ENCODE results near the gene ZNF362.

ZNF362 gene

DNA sequence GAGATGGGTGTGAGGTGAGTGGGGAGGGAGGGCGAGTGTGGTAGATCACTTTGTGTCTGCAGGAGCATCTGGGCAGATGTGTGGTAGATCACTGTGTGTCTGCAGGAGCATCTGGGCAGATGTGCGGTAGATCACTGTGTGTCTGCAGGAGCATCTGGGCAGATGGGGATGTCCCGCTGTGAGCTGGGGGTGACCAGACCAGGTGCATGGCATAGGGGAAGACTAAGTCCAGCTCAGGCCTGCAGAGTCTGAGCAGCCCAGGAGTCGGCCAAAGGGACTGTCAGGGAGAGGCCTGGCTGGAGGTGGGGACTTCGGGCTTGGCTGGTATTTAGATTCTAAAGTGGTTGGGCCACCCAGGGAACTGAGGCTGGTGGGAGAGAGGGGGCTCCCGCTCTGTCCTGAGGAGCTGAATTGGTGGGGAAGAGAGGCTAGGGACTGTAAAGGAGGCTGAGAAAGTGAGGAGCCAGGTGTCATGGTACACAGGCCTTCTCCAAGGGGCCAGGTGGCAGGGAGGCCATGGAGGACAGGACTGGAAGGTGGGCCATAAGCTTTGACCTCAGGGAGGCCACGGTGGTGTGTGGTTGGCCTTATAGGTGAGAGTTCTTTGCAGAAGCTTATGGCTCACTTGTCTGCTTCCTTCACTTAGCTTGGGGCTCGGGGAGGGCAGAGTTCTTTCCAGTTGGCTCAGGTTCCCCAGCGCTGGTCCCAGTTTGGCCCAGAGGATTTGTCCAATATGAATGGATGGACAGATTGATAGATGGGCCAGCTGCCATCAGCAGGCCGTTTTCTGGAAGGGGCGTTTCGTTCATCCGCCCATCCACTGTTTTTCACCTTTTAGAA lies 15.6 kb downstream of the ZNF362 start:
- TF ChIP-seq, protein P1, sequence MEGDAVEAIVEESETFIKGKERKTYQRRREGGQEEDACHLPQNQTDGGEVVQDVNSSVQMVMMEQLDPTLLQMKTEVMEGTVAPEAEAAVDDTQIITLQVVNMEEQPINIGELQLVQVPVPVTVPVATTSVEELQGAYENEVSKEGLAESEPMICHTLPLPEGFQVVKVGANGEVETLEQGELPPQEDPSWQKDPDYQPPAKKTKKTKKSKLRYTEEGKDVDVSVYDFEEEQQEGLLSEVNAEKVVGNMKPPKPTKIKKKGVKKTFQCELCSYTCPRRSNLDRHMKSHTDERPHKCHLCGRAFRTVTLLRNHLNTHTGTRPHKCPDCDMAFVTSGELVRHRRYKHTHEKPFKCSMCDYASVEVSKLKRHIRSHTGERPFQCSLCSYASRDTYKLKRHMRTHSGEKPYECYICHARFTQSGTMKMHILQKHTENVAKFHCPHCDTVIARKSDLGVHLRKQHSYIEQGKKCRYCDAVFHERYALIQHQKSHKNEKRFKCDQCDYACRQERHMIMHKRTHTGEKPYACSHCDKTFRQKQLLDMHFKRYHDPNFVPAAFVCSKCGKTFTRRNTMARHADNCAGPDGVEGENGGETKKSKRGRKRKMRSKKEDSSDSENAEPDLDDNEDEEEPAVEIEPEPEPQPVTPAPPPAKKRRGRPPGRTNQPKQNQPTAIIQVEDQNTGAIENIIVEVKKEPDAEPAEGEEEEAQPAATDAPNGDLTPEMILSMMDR (IDR thresholded peaks at IDR 0.05; ENCODE audit: insufficient read depth, low read depth, low read length, missing control alignments), result no peak
- no peak overlapping the region for H3K4me3 ChIP-seq (ENCODE audit: low read depth, low read length)
- DNase-seq (ENCODE audit: low read depth), result no peak

GRCh38 chr1:33272509-33272908 lies 16.2 kb downstream of the ZNF362 start:
- TF ChIP-seq, protein P1 (IDR thresholded peaks at IDR 0.05; ENCODE audit: insufficient read depth, low read depth, low read length, missing control alignments), result no peak
- H3K4me3 ChIP-seq (ENCODE audit: low read depth, low read length), result no peak overlapping the region
- no peak for DNase-seq (ENCODE audit: low read depth)

GRCh38 chr1:33272930-33273329 lies 16.6 kb downstream of the ZNF362 start:
- TF ChIP-seq, protein P1 (IDR thresholded peaks at IDR 0.05; ENCODE audit: insufficient read depth, low read depth, low read length, missing control alignments), result no peak
- DNase-seq (ENCODE audit: low read depth), result no peak
- H3K4me3 ChIP-seq (ENCODE audit: low read depth, low read length), result no peak overlapping the region

DNA sequence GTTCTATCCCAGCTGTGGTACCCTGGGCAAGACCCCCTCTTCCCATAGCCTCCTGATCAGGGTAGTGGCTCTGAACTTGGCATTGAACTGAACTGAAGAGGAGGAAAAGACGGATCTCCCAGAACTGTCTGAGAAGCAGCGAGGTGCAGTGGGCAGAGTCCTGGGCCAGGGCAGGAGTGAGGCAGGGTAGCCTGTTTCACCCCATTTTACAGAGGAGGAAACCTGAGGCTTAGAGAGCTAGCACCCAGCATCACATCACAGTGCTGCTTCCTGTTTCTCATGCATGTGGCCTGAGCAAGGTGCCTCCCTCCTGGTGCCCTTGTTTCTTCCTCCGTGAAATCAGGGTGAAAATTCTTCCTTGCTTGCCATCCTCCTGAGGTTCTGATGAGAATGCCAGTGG lies 17.1 kb downstream of the ZNF362 start:
- TF ChIP-seq, protein P1 (IDR thresholded peaks at IDR 0.05; ENCODE audit: insufficient read depth, low read depth, low read length, missing control alignments), result no peak
- no peak for DNase-seq (ENCODE audit: low read depth)
- H3K4me3 ChIP-seq (ENCODE audit: low read depth, low read length), result no peak overlapping the region

DNA sequence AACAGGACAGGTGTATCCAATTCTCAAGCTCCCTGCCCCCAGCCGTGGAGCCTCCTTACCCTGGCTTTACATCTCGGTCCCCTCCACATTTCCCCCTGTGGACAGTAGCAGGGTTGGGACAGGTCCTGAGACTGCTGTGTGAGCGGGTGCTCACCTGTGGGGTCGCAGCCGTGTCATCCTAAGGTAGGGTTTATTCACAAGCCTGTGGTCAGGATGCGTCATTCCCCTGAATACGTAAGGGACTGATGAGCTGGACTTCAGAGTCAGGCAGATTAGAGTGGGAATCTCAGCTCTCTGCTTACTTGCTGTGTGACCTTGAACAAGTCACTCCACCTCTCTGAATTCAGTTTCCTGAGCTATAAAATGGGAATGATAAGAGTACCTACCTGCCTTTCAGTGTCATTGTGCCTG lies 17.7 kb downstream of the ZNF362 start:
- DNase-seq (ENCODE audit: low read depth), result no peak
- TF ChIP-seq, protein P1 (IDR thresholded peaks at IDR 0.05; ENCODE audit: insufficient read depth, low read depth, low read length, missing control alignments), result no peak
- no peak overlapping the region for H3K4me3 ChIP-seq (ENCODE audit: low read depth, low read length)

DNA sequence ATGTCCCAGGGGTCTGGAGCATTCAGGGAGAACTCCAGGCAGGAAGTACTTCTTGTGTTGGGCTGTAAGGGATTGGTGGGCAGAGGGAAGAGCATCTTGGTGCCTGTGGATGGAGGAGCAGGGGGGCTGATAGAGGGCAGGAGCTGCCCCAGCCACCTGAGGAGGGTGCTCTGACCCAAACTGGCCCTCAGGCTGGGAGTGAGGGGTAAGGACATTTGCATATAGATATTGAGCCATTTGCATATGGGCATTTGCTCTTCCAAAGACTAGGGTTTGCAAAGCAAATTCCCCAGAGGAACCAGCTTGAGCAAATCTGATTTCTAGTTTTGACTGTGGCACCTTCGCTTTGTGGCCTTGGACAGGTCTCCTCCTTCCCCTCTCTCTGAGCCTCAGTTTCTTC lies 18.2 kb downstream of the ZNF362 start:
- no peak overlapping the region for H3K4me3 ChIP-seq (ENCODE audit: low read depth, low read length)
- DNase-seq (ENCODE audit: low read depth), result peak; percentile 26
- TF ChIP-seq, protein P1 (IDR thresholded peaks at IDR 0.05; ENCODE audit: insufficient read depth, low read depth, low read length, missing control alignments), result no peak

GRCh38 chr1:33275195-33275594 lies 18.9 kb downstream of the ZNF362 start:
- TF ChIP-seq, protein P1 (IDR thresholded peaks at IDR 0.05; ENCODE audit: insufficient read depth, low read depth, low read length, missing control alignments), result no peak
- DNase-seq (ENCODE audit: low read depth), result no peak

More at GRCh38 chr1:33275195-33275594, 18.9 kb downstream of the ZNF362 start:
- H3K4me3 ChIP-seq (ENCODE audit: low read depth, low read length), result no peak overlapping the region

All from GM12865 (cell line).